SK-N-SH treated with all-trans-retinoic acid at 6 μM for 48 hours (cell line): ENCODE results near the gene CACNA1D.

ENCODE experiments used
- ATAC-seq: fragments of 200-7000 bp; cut with Tn5 transposase; 3 replicates; pipeline ENCODE4 v1.9.1; 2020; ENCODE audit warnings: mild to moderate bottlenecking, moderate library complexity
- ARNTL ChIP-seq: fragments of 450-650 bp; formaldehyde crosslinking; IDR thresholded peaks from 2 replicates; pipeline ENCODE4 v1.5.0; 2020; ENCODE audit warnings: low read depth, mild to moderate bottlenecking, moderate library complexity, borderline replicate concordance
- BACH2 ChIP-seq: fragments of 250-450 bp; sonication (Bioruptor Pico); IDR thresholded peaks from 2 replicates; pipeline ENCODE4 v1.9.0; 2021; ENCODE audit warnings: mild to moderate bottlenecking, borderline replicate concordance
- CREB5 ChIP-seq: fragments of 250-450 bp; sonication (Bioruptor Pico); IDR thresholded peaks from 2 replicates; pipeline ENCODE4 v1.5.1; 2020; ENCODE audit warnings: low read depth, mild to moderate bottlenecking, moderate library complexity
- CSRNP3 ChIP-seq: fragments of 250-450 bp; sonication (Bioruptor Pico); IDR thresholded peaks from 2 replicates; pipeline ENCODE4 v1.5.1; 2021; ENCODE audit warnings: mild to moderate bottlenecking, moderate library complexity
- ESRRG ChIP-seq: fragments of 250-450 bp; sonication (Bioruptor Pico); IDR thresholded peaks from 2 replicates; pipeline ENCODE4 v1.6.1; 2021; ENCODE audit warnings: mild to moderate bottlenecking
- GLIS3 ChIP-seq: fragments of 250-450 bp; sonication (Bioruptor Pico); IDR thresholded peaks from 2 replicates; pipeline ENCODE4 v1.5.0; 2020; ENCODE audit warnings: mild to moderate bottlenecking, moderate library complexity
- ISL1 ChIP-seq: fragments of 250-450 bp; sonication (Bioruptor Pico); IDR thresholded peaks from 2 replicates; pipeline ENCODE4 v2.1.2; 2022; ENCODE audit warnings: mild to moderate bottlenecking, moderate library complexity
- OSR1 ChIP-seq: fragments of 250-450 bp; sonication (Bioruptor Pico); IDR thresholded peaks from 2 replicates; pipeline ENCODE4 v1.8.0; 2022; ENCODE audit warnings: moderate library complexity, mild to moderate bottlenecking, inconsistent platforms
- PPARA ChIP-seq: fragments of 250-450 bp; sonication (Bioruptor Pico); IDR thresholded peaks from 2 replicates; pipeline ENCODE4 v1.5.0; 2020; ENCODE audit warnings: mild to moderate bottlenecking, borderline replicate concordance
- RARB ChIP-seq: fragments of 250-450 bp; sonication (Bioruptor Pico); IDR thresholded peaks from 2 replicates; pipeline ENCODE4 v1.8.0; 2021; ENCODE audit warnings: mild to moderate bottlenecking, moderate library complexity
- SNAI2 ChIP-seq: fragments of 250-450 bp; sonication (Bioruptor Pico); IDR thresholded peaks from 2 replicates; pipeline ENCODE4 v1.5.0; 2020; ENCODE audit warnings: mild to moderate bottlenecking, moderate library complexity
- TCF4 ChIP-seq: fragments of 250-450 bp; sonication (Bioruptor Pico); IDR thresholded peaks from 2 replicates; pipeline ENCODE4 v1.8.0; 2021; ENCODE audit warnings: mild to moderate bottlenecking, moderate library complexity, borderline replicate concordance
- ZC3H10 ChIP-seq: fragments of 250-450 bp; sonication (Bioruptor Pico); IDR thresholded peaks from 2 replicates; pipeline ENCODE4 v1.5.1; 2021; ENCODE audit warnings: mild to moderate bottlenecking, moderate library complexity
- ZFP3 ChIP-seq: fragments of 250-450 bp; sonication (Bioruptor Pico); IDR thresholded peaks from 2 replicates; pipeline ENCODE4 v1.5.0; 2020; ENCODE audit warnings: mild to moderate bottlenecking, moderate library complexity
- ZNF565 ChIP-seq: fragments of 450-650 bp; formaldehyde crosslinking; conservative IDR thresholded peaks from 2 replicates; pipeline ENCODE4 v1.5.0; 2020; ENCODE audit warnings: low read depth, mild to moderate bottlenecking, moderate library complexity
- ZNF70 ChIP-seq: fragments of 450-650 bp; formaldehyde crosslinking; IDR thresholded peaks from 2 replicates; pipeline ENCODE4 v1.5.0; 2020; ENCODE audit warnings: mild to moderate bottlenecking, moderate library complexity
- ZNF8 ChIP-seq: fragments of 450-650 bp; formaldehyde crosslinking; IDR thresholded peaks from 2 replicates; pipeline ENCODE4 v1.5.0; 2020; ENCODE audit warnings: mild to moderate bottlenecking, moderate library complexity
- TF ChIP-seq, protein P1 (sequence below): fragments of 250-450 bp; sonication (Bioruptor Pico); IDR thresholded peaks from 2 replicates; pipeline ENCODE4 v1.8.0; 2021; ENCODE audit warnings: low read depth, mild to moderate bottlenecking, moderate library complexity, borderline replicate concordance

CACNA1D gene

GRCh38 chr3:53616321-53616720, 121.9 kb downstream of the CACNA1D start:
- no peak for ATAC-seq
- TF ChIP-seq ZNF565 (CRISPR knock-in tag) (no peak), CSRNP3 (CRISPR knock-in tag) (no peak)

DNA sequence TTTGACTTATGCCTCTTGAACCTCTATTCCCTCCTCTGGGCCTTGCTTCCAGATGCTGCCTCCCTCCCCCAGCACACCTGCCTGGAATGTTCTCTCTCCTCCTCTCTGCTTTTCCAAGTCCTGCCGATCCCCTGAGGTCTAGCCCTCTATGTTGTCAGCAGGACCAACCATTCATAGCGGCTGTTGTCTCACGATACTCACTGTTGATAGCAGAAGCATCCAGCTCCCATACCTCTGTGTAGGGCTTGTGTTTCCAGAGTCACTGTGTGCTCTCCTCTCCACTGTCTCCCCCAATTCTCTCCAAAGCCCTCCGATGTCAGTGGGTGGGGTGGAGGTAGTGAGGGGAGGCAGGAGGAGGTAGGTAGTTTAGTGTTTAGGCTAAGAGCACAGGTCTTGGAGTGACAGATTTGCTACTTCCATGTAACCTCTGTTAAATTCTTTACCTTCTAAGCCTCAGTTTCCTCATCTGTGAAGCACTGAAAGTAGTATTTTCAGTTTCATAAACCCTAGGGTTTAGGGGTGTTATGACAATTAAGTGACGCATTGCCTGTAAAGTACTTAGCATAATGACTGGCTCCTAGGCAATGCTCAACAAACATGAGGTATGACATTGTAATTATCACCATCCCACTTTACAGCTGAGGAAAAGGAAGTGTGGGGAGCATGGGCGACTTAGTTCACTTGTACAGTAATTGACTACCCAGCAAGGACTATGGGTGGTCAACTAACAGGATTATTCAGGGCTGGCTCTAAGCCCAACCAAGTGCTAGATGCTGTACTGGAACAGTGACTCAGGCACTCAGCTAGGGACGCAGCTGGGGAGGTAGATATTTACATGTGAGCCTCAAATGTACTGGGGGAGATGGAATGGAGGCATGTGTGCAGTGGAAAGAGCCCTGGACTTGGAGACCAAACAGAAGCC, 122.8 kb downstream of the CACNA1D start:
- no peak for TF ChIP-seq SNAI2
- TF ChIP-seq, protein P1, sequence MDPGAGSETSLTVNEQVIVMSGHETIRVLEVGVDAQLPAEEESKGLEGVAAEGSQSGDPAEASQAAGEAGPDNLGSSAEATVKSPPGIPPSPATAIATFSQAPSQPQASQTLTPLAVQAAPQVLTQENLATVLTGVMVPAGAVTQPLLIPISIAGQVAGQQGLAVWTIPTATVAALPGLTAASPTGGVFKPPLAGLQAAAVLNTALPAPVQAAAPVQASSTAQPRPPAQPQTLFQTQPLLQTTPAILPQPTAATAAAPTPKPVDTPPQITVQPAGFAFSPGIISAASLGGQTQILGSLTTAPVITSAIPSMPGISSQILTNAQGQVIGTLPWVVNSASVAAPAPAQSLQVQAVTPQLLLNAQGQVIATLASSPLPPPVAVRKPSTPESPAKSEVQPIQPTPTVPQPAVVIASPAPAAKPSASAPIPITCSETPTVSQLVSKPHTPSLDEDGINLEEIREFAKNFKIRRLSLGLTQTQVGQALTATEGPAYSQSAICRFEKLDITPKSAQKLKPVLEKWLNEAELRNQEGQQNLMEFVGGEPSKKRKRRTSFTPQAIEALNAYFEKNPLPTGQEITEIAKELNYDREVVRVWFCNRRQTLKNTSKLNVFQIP (CRISPR knock-in tag), result no peak
- no peak for TF ChIP-seq ISL1 (CRISPR knock-in tag)
- no peak for TF ChIP-seq ZFP3 (CRISPR knock-in tag)
- TF ChIP-seq ARNTL (CRISPR knock-in tag), result no peak
- TF ChIP-seq PPARA (CRISPR knock-in tag), result no peak
- TF ChIP-seq OSR1 (CRISPR knock-in tag), result no peak
- TF ChIP-seq ZNF70 (CRISPR knock-in tag), result no peak
- no peak for TF ChIP-seq TCF4
- no peak for TF ChIP-seq GLIS3 (CRISPR knock-in tag)
- no peak for ATAC-seq

GRCh38 chr3:53617893-53618523, 123.6 kb downstream of the CACNA1D start:
- TF ChIP-seq ZC3H10 (CRISPR knock-in tag) (no peak), ZNF70 (CRISPR knock-in tag) (no peak), ZNF8 (CRISPR knock-in tag) (no peak)

DNA sequence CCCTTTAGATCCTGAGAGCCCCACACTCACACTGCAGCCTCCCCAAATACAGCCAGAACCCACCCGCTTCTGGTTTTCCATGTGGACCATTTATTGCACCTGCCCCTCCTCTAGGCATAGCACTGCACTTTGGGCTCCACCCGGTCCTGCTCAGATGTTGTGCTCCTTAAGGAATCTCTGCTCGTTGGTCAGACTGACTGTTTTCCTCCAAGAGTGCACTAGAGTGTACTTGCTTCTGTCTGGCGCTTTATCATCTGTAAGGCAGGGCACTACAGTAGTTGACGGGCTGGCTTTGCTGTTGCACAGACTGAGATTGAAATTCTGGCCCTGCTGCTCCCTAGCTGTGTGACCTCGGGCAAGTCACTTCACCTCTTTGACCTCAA, 124.1 kb downstream of the CACNA1D start:
- no peak for TF ChIP-seq ZC3H10 (CRISPR knock-in tag)
- TF ChIP-seq OSR1 (CRISPR knock-in tag), result no peak
- TF ChIP-seq ZNF565 (CRISPR knock-in tag), result no peak
- no peak for TF ChIP-seq CSRNP3 (CRISPR knock-in tag)
- TF ChIP-seq, all 23 proteins: peak for 0
- no peak for ATAC-seq

More at GRCh38 chr3:53617893-53618523, 123.6 kb downstream of the CACNA1D start:
- no peak for ATAC-seq

DNA sequence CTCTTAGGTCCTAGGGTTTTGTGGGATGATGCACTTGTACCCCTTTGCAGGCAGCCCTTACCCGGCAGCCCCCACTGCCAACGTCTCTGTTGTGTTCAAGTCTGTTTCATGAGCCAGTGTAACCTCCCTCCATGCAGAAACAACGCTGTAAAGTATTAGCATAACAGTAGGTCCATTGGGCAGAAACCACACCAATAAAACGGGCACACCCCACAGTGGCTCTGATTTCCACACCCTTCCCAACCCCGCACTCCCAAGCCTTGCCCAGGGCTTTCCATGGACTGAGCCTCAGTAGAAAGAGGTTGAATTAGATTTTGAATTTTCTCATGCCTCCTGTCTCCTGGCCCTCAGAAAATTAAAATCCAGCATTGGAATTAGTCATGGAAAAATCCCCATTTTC, 124.5 kb downstream of the CACNA1D start:
- no peak for ATAC-seq
- no peak for TF ChIP-seq ESRRG (CRISPR knock-in tag)
- TF ChIP-seq RARB (CRISPR knock-in tag), result no peak
- no peak for TF ChIP-seq CSRNP3 (CRISPR knock-in tag)
- no peak for TF ChIP-seq ZFP3 (CRISPR knock-in tag)
- no peak for TF ChIP-seq ARNTL (CRISPR knock-in tag)
- TF ChIP-seq PPARA (CRISPR knock-in tag), result no peak
- TF ChIP-seq, protein P1 (CRISPR knock-in tag), result no peak
- no peak for TF ChIP-seq ZNF70 (CRISPR knock-in tag)
- no peak for TF ChIP-seq ZC3H10 (CRISPR knock-in tag)
- no peak for TF ChIP-seq BACH2 (CRISPR knock-in tag)
- no peak for TF ChIP-seq CREB5 (CRISPR knock-in tag)
- TF ChIP-seq ZNF8 (CRISPR knock-in tag), result no peak
- TF ChIP-seq OSR1 (CRISPR knock-in tag), result no peak
